Fibroblast of gingiva (primary cell): Measurements from ENCODE around the gene SNX7.

Experiments used
- DNase-seq: peaks from one replicate; pipeline ENCODE4 v3.0.0-alpha.2; 2011; ENCODE audit warnings: low read depth

The SNX7 gene

GRCh38 chr1:98697781-98698180 is 36.3 kb downstream of the SNX7 start:
- DNase-seq: no peak

- no peak for DNase-seq
Measured at GRCh38 chr1:98698625-98699024, 37.1 kb downstream of the SNX7 start.

- DNase-seq: no peak
Measured at GRCh38 chr1:98700228-98700627, 38.7 kb downstream of the SNX7 start.

- DNase-seq: peak; percentile 39
Measured at GRCh38 chr1:98702976-98703375, 41.5 kb downstream of the SNX7 start.

- peak; percentile 2 for DNase-seq
Measured at GRCh38 chr1:98704474-98704873, 43.0 kb downstream of the SNX7 start.

- DNase-seq: no peak
Measured at GRCh38 chr1:98704971-98705370, 43.5 kb downstream of the SNX7 start.

GRCh38 chr1:98705591-98705990 is 44.1 kb downstream of the SNX7 start:
- DNase-seq: no peak

- peak; percentile 11 for DNase-seq
Measured at GRCh38 chr1:98706173-98706843, 44.8 kb downstream of the SNX7 start.

- DNase-seq: no peak
Measured at GRCh38 chr1:98707556-98707955, 46.0 kb downstream of the SNX7 start.

- no peak for DNase-seq
Measured at GRCh38 chr1:98709906-98710305, 48.4 kb downstream of the SNX7 start.

GRCh38 chr1:98723574-98723973 is 62.1 kb downstream of the SNX7 start:
- DNase-seq: no peak

- DNase-seq: no peak
Measured at GRCh38 chr1:98732985-98733781, 71.7 kb downstream of the SNX7 start.

- DNase-seq: peak; percentile 19
Measured at GRCh38 chr1:98733782-98734112, 72.2 kb downstream of the SNX7 start.

GRCh38 chr1:98735756-98736155 is 74.2 kb downstream of the SNX7 start:
- no peak for DNase-seq

- DNase-seq: no peak
Measured at GRCh38 chr1:98737835-98738234, 76.3 kb downstream of the SNX7 start.

- no peak for DNase-seq
Measured at GRCh38 chr1:98739762-98740161, 78.2 kb downstream of the SNX7 start.

- DNase-seq: no peak
Measured at GRCh38 chr1:98741164-98741563, 79.6 kb downstream of the SNX7 start.

- no peak for DNase-seq
Measured at GRCh38 chr1:98749152-98749756, 87.7 kb downstream of the SNX7 start.

- no peak for DNase-seq
Measured at GRCh38 chr1:98754176-98754575, 92.7 kb downstream of the SNX7 start.

- DNase-seq: no peak
Measured at GRCh38 chr1:98761219-98761865, 99.8 kb downstream of the SNX7 start.

- no peak for DNase-seq
Measured at GRCh38 chr1:98763488-98764150, 102.1 kb downstream of the SNX7 start.

GRCh38 chr1:98764485-98764884 is 103.0 kb downstream of the SNX7 start:
- no peak for DNase-seq
